HEK293 (cell line): ENCODE results near the gene CD2.

Source experiments
- CTCF ChIA-PET: fragments of 350-600 bp; formaldehyde crosslinking; extraction: SDS; loops from one replicate; lab custom pipeline; 2021; ENCODE audit warnings: antibody characterized with exemption; lab: Yijun Ruan, JAX
- POLR2A ChIA-PET: fragments of 300-600 bp; formaldehyde crosslinking; extraction: SDS; loops from one replicate; lab custom pipeline; 2020; ENCODE audit warnings: antibody characterized with exemption, inconsistent platforms; lab: Yijun Ruan, JAX
- H3K27ac ChIP-seq: fragments of 200-500 bp; sonication (Bioruptor generic); 2 replicates; pipeline ENCODE4 v1.5.1; 2014; ENCODE audit warnings: low read depth, low read length, control low read depth, inconsistent platforms; ENCODE audit errors: extremely low read depth
- H3K36me3 ChIP-seq, 2 experiments: fragments of 200-500 bp in 1 of 2; sonication (Bioruptor generic) in 1 of 2; 1 replicate in 1 of 2; 2 replicates in 1 of 2; pipeline ENCODE4 v1.5.1; 2014 to 2017; ENCODE audit warnings: inconsistent platforms in 2 of 2, low read length in 2 of 2; ENCODE audit not compliant: control insufficient read depth in 2 of 2, insufficient read depth in 1 of 2
- H3K4me1 ChIP-seq: fragments of 200-500 bp; sonication (Bioruptor generic); 2 replicates; pipeline ENCODE4 v1.5.1; 2014; ENCODE audit warnings: mild to moderate bottlenecking, low read length, inconsistent platforms; ENCODE audit not compliant: control insufficient read depth, insufficient read depth
- H3K4me3 ChIP-seq: 2 replicates; pipeline ENCODE4 v1.5.1; 2011; ENCODE audit warnings: low read depth, mild to moderate bottlenecking, control low read depth, low read length, moderate library complexity
- H3K9me3 ChIP-seq: fragments of 200-500 bp; sonication (Bioruptor generic); 2 replicates; pipeline ENCODE4 v1.5.1; 2014; ENCODE audit warnings: low read depth, low read length, inconsistent platforms; ENCODE audit not compliant: control insufficient read depth, insufficient read depth
- AEBP2 ChIP-seq: fragments of 450-650 bp; formaldehyde crosslinking; IDR thresholded peaks from 2 replicates; pipeline ENCODE4 v1.5.1; 2016; ENCODE audit warnings: missing biosample characterization, missing genetic modification characterization, borderline replicate concordance
- CTCF ChIP-seq: fragments of 450-650 bp; formaldehyde crosslinking; IDR thresholded peaks from 2 replicates; pipeline ENCODE4 v1.5.1; 2016; ENCODE audit warnings: missing biosample characterization, missing genetic modification characterization
- GLIS2 ChIP-seq: fragments of 450-650 bp; formaldehyde crosslinking; IDR thresholded peaks from 2 replicates; pipeline ENCODE4 v1.5.1; 2016; ENCODE audit warnings: missing biosample characterization, missing genetic modification characterization
- INSM2 ChIP-seq: fragments of 450-650 bp; formaldehyde crosslinking; IDR thresholded peaks from 2 replicates; pipeline ENCODE4 v1.5.1; 2016; ENCODE audit warnings: missing biosample characterization, missing genetic modification characterization
- KLF7 ChIP-seq: fragments of 450-650 bp; formaldehyde crosslinking; IDR thresholded peaks from 2 replicates; pipeline ENCODE4 v1.5.1; 2016; ENCODE audit warnings: missing biosample characterization, missing genetic modification characterization, borderline replicate concordance
- MEIS1 ChIP-seq: sonication (generic); formaldehyde crosslinking; IDR thresholded peaks from 2 replicates; pipeline ENCODE4 v1.8.1; 2022; ENCODE audit warnings: missing genetic modification reagents, mild to moderate bottlenecking, borderline replicate concordance
- PRDM4 ChIP-seq: fragments of 450-650 bp; formaldehyde crosslinking; IDR thresholded peaks from 2 replicates; pipeline ENCODE4 v1.5.1; 2017; ENCODE audit warnings: missing biosample characterization, missing genetic modification characterization
- TSHZ1 ChIP-seq: fragments of 450-650 bp; formaldehyde crosslinking; IDR thresholded peaks from 2 replicates; pipeline ENCODE4 v1.5.1; 2016; ENCODE audit warnings: missing biosample characterization, missing genetic modification characterization, borderline replicate concordance
- YY1 ChIP-seq: fragments of 450-650 bp; formaldehyde crosslinking; IDR thresholded peaks from 2 replicates; pipeline ENCODE4 v1.5.1; 2018; ENCODE audit warnings: missing biosample characterization, missing genetic modification characterization
- ZBTB17 ChIP-seq: fragments of 450-650 bp; formaldehyde crosslinking; IDR thresholded peaks from 2 replicates; pipeline ENCODE4 v1.5.1; 2016; ENCODE audit warnings: missing biosample characterization, missing genetic modification characterization
- ZBTB20 ChIP-seq: fragments of 450-650 bp; formaldehyde crosslinking; IDR thresholded peaks from 2 replicates; pipeline ENCODE4 v1.5.1; 2016; ENCODE audit warnings: missing biosample characterization, missing genetic modification characterization
- ZBTB21 ChIP-seq: fragments of 450-650 bp; formaldehyde crosslinking; IDR thresholded peaks from 2 replicates; pipeline ENCODE4 v1.5.1; 2017; ENCODE audit warnings: missing biosample characterization, missing genetic modification characterization
- ZFHX2 ChIP-seq: fragments of 450-650 bp; formaldehyde crosslinking; conservative IDR thresholded peaks from 2 replicates; pipeline ENCODE4 v1.5.1; 2016; ENCODE audit warnings: missing biosample characterization, missing genetic modification characterization
- ZNF10 ChIP-seq: fragments of 450-650 bp; formaldehyde crosslinking; IDR thresholded peaks from 2 replicates; pipeline ENCODE4 v1.5.1; 2017; ENCODE audit warnings: missing biosample characterization, missing genetic modification characterization
- ZNF239 ChIP-seq: fragments of 450-650 bp; formaldehyde crosslinking; IDR thresholded peaks from 2 replicates; pipeline ENCODE4 v1.5.1; 2016; ENCODE audit warnings: missing biosample characterization, missing genetic modification characterization
- ZNF350 ChIP-seq: fragments of 450-650 bp; formaldehyde crosslinking; IDR thresholded peaks from 2 replicates; pipeline ENCODE4 v1.5.0; 2017; ENCODE audit warnings: missing biosample characterization, mild to moderate bottlenecking, missing genetic modification characterization
- ZNF510 ChIP-seq: fragments of 450-650 bp; formaldehyde crosslinking; IDR thresholded peaks from 2 replicates; pipeline ENCODE4 v1.5.1; 2018; ENCODE audit warnings: mild to moderate bottlenecking, missing genetic modification characterization, missing biosample characterization; ENCODE audit not compliant: insufficient replicate concordance
- ZNF513 ChIP-seq: fragments of 450-650 bp; IDR thresholded peaks from 2 replicates; pipeline ENCODE4 v1.5.1; 2018; ENCODE audit warnings: missing biosample characterization, missing genetic modification characterization
- ZNF645 ChIP-seq: fragments of 450-650 bp; formaldehyde crosslinking; IDR thresholded peaks from 2 replicates; pipeline ENCODE4; 2016; ENCODE audit warnings: missing biosample characterization, missing genetic modification characterization
- ZNF843 ChIP-seq: fragments of 450-650 bp; formaldehyde crosslinking; IDR thresholded peaks from 2 replicates; pipeline ENCODE4 v1.5.1; 2016; ENCODE audit warnings: missing biosample characterization, missing genetic modification characterization

The CD2 gene

GRCh38 chr1:116806671-116807070 lies 52.4 kb downstream of the CD2 start:
- ChIA-PET POLR2A (no interaction called here), CTCF (interaction anchor here (0.7 to 1.2 kb wide), 2 partner anchors 9 to 11 kb away, joined by 3 to 4 read pairs; no protein-coding TSS in a partner anchor)
- no peak for TF ChIP-seq ZNF10 (tag by site-specific recombination)
- TF ChIP-seq ZNF239 (tag by site-specific recombination): no peak
- no peak for TF ChIP-seq ZNF843
- TF ChIP-seq ZNF350 (tag by site-specific recombination): no peak
- TF ChIP-seq ZBTB17 (tag by site-specific recombination): no peak
- no peak for TF ChIP-seq ZBTB20 (tag by site-specific recombination)
- no peak for TF ChIP-seq TSHZ1 (tag by site-specific recombination)
- no peak for TF ChIP-seq PRDM4
- no peak for TF ChIP-seq GLIS2
- TF ChIP-seq ZNF513 (tag by site-specific recombination): no peak
- TF ChIP-seq ZNF645 (tag by site-specific recombination): no peak
- no peak for TF ChIP-seq KLF7 (tag by site-specific recombination)
- no peak for TF ChIP-seq CTCF
- Histone ChIP-seq H3K27ac (no peak overlapping the region), H3K9me3 (no peaks in the 10 kb centered on the region), H3K36me3 (no peaks in the 10 kb centered on the region), H3K4me1 (no peaks in the 10 kb centered on the region), H3K4me3 (no peak overlapping the region)

- CTCF ChIA-PET: interaction anchor here (0.7 to 1.2 kb wide), 2 partner anchors 8 to 10 kb away, joined by 3 to 4 read pairs; no protein-coding TSS in a partner anchor
Observed at GRCh38 chr1:116807394-116808199, 53.4 kb downstream of the CD2 start.

More at GRCh38 chr1:116807394-116808199, 53.4 kb downstream of the CD2 start:
- TF ChIP-seq YY1 (no peak), ZBTB21 (tag by site-specific recombination) (no peak), MEIS1 (CRISPR knock-in tag) (no peak), INSM2 (tag by site-specific recombination) (no peak), ZFHX2 (tag by site-specific recombination) (no peak), GLIS2 (no peak), ZNF510 (tag by site-specific recombination) (no peak), AEBP2 (tag by site-specific recombination) (no peak)
- Histone ChIP-seq H3K4me1 (no peaks in the 10 kb centered on the region), H3K9me3 (no peaks in the 10 kb centered on the region), H3K36me3 (no peaks in the 10 kb centered on the region), H3K4me3 (no peak overlapping the region), H3K27ac (no peak overlapping the region)
- POLR2A ChIA-PET: no interaction called here
